Fibroblast of lung (primary cell): ENCODE measurements around the gene LTBP4. TPM values are rescaled to one million over a fixed set of nuclear protein-coding genes. Genes with fewer than 3 reads are reported as not detected.
A peak's percentile ranks its signal among the peaks of the same experiment; 100 is the strongest.

Source experiments
- DNase-seq, 2 donors: peaks; one replicate each; pipeline versions ENCODE4 v3.0.0 to v3.0.0-alpha.2; 2010; ENCODE audit warnings: low read depth in 2 of 2
- H2AFZ ChIP-seq: 2 replicates; pipeline ENCODE4 v1.5.1; 2012; ENCODE audit warnings: low read length, control low read depth, inconsistent platforms
- H3K27ac ChIP-seq: 2 replicates; pipeline ENCODE4 v1.5.1; 2011; ENCODE audit warnings: low read length, control low read depth; ENCODE audit not compliant: insufficient read depth
- H3K27me3 ChIP-seq: 2 replicates; pipeline ENCODE4 v1.5.1; 2011; ENCODE audit warnings: mild to moderate bottlenecking, low read length; ENCODE audit not compliant: control insufficient read depth, insufficient read depth
- H3K36me3 ChIP-seq: 2 replicates; pipeline ENCODE4 v1.5.1; 2011; ENCODE audit warnings: low read length; ENCODE audit not compliant: control insufficient read depth, insufficient read depth
- H3K4me1 ChIP-seq: 2 replicates; pipeline ENCODE4 v1.5.1; 2011; ENCODE audit warnings: low read length; ENCODE audit not compliant: control insufficient read depth, insufficient read depth; ENCODE audit errors: extremely low read depth
- H3K4me2 ChIP-seq: 2 replicates; pipeline ENCODE4 v1.5.1; 2011; ENCODE audit warnings: low read length, control low read depth; ENCODE audit not compliant: insufficient read depth; ENCODE audit errors: extremely low read depth
- H3K4me3 ChIP-seq, 4 experiments: fragments of 200-600 bp in 1 of 4; sonication (generic) in 1 of 4; replicated peaks in 1 of 4; 2 replicates each; pipeline ENCODE4 v1.5.1; 2011 to 2016; ENCODE audit warnings: low read length in 4 of 4, low read depth in 3 of 4, mild to moderate bottlenecking in 3 of 4, control low read depth in 2 of 4, inconsistent platforms in 1 of 4, mixed read lengths in 1 of 4; ENCODE audit not compliant: insufficient read depth in 1 of 4; ENCODE audit errors: control extremely low read depth in 1 of 4
- H3K79me2 ChIP-seq: 2 replicates; pipeline ENCODE4 v1.5.1; 2012; ENCODE audit warnings: mild to moderate bottlenecking, low read length, inconsistent platforms; ENCODE audit not compliant: control insufficient read depth, insufficient read depth
- H3K9ac ChIP-seq: 2 replicates; pipeline ENCODE4 v1.5.1; 2011; ENCODE audit warnings: mild to moderate bottlenecking, low read length, control low read depth; ENCODE audit not compliant: insufficient read depth
- H3K9me3 ChIP-seq: 2 replicates; pipeline ENCODE4 v1.5.1; 2012; ENCODE audit warnings: low read depth, low read length; ENCODE audit not compliant: control insufficient read depth, insufficient read depth
- H4K20me1 ChIP-seq: 2 replicates; pipeline ENCODE4 v1.5.1; 2011; ENCODE audit warnings: low read length; ENCODE audit not compliant: control insufficient read depth, insufficient read depth; ENCODE audit errors: extremely low read depth
- CTCF ChIP-seq, 2 donors: IDR thresholded peaks in 1 of 2; conservative IDR thresholded peaks in 1 of 2; 1 replicate in 1 of 2; 2 replicates in 1 of 2; pipeline ENCODE4 v1.5.1; 2011 to 2012; ENCODE audit warnings: low read length in 2 of 2, control low read depth in 1 of 2, inconsistent platforms in 1 of 2, low read depth in 1 of 2, mild to moderate bottlenecking in 1 of 2
- EZH2 ChIP-seq: IDR thresholded peaks from 2 replicates; pipeline ENCODE4 v1.5.1; 2012; ENCODE audit warnings: low read length, control low read depth, mild to moderate bottlenecking; ENCODE audit errors: missing control alignments
- polyA plus RNA-seq, 2 donors: library from polyadenylated mRNA; depleted of rRNA in 1 of 2; stranded (reverse) in 1 of 2; unstranded in 1 of 2; fragments of >200 nt; gene quantifications; 2 replicates each; pipeline ENCODE4 v1.2.1, GENCODE V29; 2011 to 2012; ENCODE audit warnings: missing spikeins in 1 of 2
- total RNA-seq: library from RNA; depleted of rRNA; stranded (reverse); fragments of >200 nt; gene quantifications from 2 replicates; pipeline ENCODE4 v1.2.1, GENCODE V29; 2014

LTBP4 gene
- total and polyA plus RNA-seq, 2 donors (not counting 1 experiment from before 2014, with no cell fraction given), result 31.7 to 46.4 TPM

- H3K36me3 ChIP-seq, result no peaks in the 10 kb centered on the region
- no peak overlapping the region for H2AFZ ChIP-seq
- DNase-seq, result peak; percentile 60 to 78
- H3K4me1 ChIP-seq, result peaks cover 3% of the 10 kb centered on the region
- no peaks in the 10 kb centered on the region for H3K27me3 ChIP-seq
- TF ChIP-seq EZH2 (no peak), CTCF (conservative IDR thresholded peaks at IDR 0.05 in 1 of 2, IDR thresholded peaks at IDR 0.05 in 1 of 2; ENCODE audit: low read depth in 1 of 2, low read length in 2 of 2) (no peak)
- H4K20me1 ChIP-seq, result no peaks in the 10 kb centered on the region
- H3K9me3 ChIP-seq, result no peaks in the 10 kb centered on the region
- no peak overlapping the region for H3K4me3 ChIP-seq
- H3K27ac ChIP-seq, result no peak overlapping the region
- no peak overlapping the region for H3K4me2 ChIP-seq
- no peaks in the 10 kb centered on the region for H3K79me2 ChIP-seq
- no peak overlapping the region for H3K9ac ChIP-seq
Measured at GRCh38 chr19:40592170-40592569, 9.0 kb upstream of the LTBP4 start.

GRCh38 chr19:40594255-40594654, 6.9 kb upstream of the LTBP4 start:
- H3K4me1 ChIP-seq, result peaks cover 12% of the 10 kb centered on the region
- no peak overlapping the region for H2AFZ ChIP-seq
- H4K20me1 ChIP-seq, result no peaks in the 10 kb centered on the region
- no peaks in the 10 kb centered on the region for H3K79me2 ChIP-seq
- TF ChIP-seq EZH2 (no peak), CTCF (conservative IDR thresholded peaks at IDR 0.05 in 1 of 2, IDR thresholded peaks at IDR 0.05 in 1 of 2; ENCODE audit: low read depth in 1 of 2, low read length in 2 of 2) (no peak)
- no peaks in the 10 kb centered on the region for H3K36me3 ChIP-seq
- DNase-seq, result no peak
- H3K4me2 ChIP-seq, result peak overlapping the region; percentile 27
- no peak overlapping the region for H3K9ac ChIP-seq
- H3K4me3 ChIP-seq, result no peak overlapping the region
- no peaks in the 10 kb centered on the region for H3K27me3 ChIP-seq
- no peak overlapping the region for H3K27ac ChIP-seq
- no peaks in the 10 kb centered on the region for H3K9me3 ChIP-seq

GRCh38 chr19:40594657-40595091, 6.5 kb upstream of the LTBP4 start:
- H3K9ac ChIP-seq, result no peak overlapping the region
- DNase-seq, result peak in 1 of 2 donors; percentile 75
- no peaks in the 10 kb centered on the region for H3K27me3 ChIP-seq
- no peak overlapping the region for H2AFZ ChIP-seq
- no peaks in the 10 kb centered on the region for H3K9me3 ChIP-seq
- no peaks in the 10 kb centered on the region for H3K79me2 ChIP-seq
- no peaks in the 10 kb centered on the region for H3K36me3 ChIP-seq
- H3K4me1 ChIP-seq, result peaks cover 12% of the 10 kb centered on the region
- TF ChIP-seq EZH2 (no peak), CTCF (conservative IDR thresholded peaks at IDR 0.05 in 1 of 2, IDR thresholded peaks at IDR 0.05 in 1 of 2; ENCODE audit: low read depth in 1 of 2, low read length in 2 of 2) (peak in 1 of 2 donors; percentile 12)
- H4K20me1 ChIP-seq, result no peaks in the 10 kb centered on the region
- H3K4me2 ChIP-seq, result peak overlapping the region; percentile 27
- H3K27ac ChIP-seq, result no peak overlapping the region
- no peak overlapping the region for H3K4me3 ChIP-seq
